ENCODE results near the gene CD72.
"Not testable (repeated sequence)": the region's sequence is repeated elsewhere in the genome, so short reads cannot be mapped to it uniquely, and the experiment has no call there.

CD72 gene

DNA sequence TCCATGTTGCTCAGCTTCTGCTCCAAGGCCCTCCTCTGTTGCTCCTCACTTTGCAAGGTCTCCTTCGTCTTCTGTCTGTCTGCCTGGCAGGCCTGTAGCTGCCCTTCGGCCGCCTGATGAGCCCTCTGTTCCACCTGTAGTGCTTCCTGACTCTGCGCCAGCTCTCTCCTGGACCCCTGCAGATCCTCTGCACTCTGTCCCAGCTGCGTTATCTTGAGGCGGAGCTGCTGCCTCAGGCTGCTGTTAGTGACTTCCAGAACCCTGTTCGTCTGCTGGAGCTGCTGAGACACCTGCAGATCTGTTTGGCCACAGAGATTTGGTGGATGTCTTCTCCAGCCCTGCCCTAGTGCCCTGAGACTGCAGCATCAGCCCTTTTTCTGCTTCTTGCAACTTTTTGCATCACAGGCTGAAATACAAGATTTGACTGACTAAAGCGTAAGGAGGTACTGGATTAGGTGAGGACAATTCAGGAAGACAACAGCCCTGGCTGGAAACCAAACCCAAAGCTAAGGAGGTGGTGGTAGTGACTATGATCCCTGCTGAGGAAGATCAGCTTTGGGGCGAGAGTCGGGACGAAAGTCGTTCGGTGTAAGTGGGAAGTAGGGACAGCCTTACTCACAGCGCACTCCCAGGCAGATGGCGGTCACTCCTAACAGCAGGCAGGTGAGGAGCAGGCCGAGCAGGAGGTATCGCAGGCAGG, 2.1 kb downstream of the CD72 start:
- no peak for DNase-seq

DNA sequence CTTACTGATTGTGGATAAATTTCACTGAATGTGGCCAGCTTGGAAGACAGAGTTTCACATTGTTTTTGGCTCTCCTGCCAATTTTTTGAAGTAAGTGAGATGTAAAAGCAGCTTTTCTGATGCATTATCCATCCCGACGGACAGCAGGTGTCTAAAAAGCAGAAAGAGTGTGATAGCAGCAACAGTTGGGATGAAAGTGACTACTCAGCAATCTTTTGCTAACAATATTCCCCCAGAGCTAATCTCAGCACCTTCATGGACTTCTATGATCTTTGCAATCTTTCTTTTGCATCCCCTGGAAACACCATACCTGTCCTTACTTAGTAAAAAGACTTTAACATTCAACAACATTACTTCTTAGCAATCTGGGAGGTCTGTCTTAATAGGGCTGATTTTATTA, 5.4 kb downstream of the CD72 start:
- no peak for DNase-seq

DNA sequence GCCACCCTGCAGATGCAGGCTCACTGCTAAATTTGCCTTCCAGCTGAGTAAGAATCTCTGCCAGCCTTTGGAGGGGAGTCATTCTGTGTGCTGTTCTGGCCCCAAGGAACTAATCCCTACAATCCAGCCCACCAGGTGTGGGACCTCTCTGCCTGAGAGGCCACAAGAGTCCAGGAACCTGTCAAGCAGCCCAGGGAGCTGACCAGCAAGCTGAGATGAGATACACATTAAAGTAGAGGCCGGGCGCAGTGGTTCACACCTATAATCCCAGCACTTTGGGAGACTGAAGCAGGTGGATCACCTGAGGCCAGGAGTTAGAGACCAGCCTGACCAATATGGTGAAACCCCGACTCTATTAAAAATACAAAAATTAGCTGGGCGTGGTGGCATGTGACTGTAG, 6.1 kb downstream of the CD72 start:
- DNase-seq, result not testable (repeated sequence)

DNA sequence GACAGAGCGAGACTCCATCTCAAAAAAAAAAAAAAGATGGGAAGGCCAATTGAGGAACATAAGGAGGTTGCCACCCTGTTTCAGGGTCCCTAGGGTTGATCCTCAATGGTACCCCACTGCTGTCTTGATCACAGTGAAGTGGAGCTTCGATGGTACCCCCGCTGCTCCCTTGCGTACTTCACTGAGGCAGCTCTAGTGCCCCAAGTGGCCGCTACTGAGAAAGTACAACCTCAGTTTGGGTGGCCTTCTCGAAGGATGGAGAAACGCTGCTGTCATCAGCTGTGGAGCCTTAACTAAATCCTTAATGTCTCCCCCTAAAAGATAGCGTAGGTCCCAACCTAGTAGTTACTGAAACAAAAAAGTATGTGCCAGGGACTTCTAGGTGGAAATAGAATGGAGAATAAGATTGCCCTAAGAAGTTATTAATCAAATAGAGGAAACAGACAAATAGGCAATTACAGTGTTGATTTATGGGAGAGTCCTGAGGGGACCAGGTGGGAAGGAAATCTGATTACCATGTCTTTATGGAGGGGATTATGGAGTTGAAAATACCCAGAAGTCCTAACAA, 6.9 kb downstream of the CD72 start:
- peak; percentile 69 for DNase-seq

DNA sequence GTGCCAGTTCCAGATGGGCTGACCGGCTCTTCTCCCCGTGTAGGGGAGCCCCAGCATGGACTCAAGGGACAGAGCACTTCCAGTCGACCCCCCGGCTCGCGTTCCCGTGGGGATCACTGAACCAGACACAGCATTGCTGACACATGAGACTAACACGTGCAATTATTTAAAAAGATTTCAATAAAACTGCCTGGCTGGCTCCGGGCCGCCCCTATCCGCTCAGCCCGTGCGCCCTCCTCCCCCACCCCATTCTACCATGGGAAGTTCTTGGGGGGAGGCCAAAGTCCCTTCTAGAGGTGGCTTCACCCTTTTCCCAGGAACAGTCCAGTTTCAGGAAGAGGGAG, 8.4 kb downstream of the CD72 start:
- no peak for DNase-seq

DNA sequence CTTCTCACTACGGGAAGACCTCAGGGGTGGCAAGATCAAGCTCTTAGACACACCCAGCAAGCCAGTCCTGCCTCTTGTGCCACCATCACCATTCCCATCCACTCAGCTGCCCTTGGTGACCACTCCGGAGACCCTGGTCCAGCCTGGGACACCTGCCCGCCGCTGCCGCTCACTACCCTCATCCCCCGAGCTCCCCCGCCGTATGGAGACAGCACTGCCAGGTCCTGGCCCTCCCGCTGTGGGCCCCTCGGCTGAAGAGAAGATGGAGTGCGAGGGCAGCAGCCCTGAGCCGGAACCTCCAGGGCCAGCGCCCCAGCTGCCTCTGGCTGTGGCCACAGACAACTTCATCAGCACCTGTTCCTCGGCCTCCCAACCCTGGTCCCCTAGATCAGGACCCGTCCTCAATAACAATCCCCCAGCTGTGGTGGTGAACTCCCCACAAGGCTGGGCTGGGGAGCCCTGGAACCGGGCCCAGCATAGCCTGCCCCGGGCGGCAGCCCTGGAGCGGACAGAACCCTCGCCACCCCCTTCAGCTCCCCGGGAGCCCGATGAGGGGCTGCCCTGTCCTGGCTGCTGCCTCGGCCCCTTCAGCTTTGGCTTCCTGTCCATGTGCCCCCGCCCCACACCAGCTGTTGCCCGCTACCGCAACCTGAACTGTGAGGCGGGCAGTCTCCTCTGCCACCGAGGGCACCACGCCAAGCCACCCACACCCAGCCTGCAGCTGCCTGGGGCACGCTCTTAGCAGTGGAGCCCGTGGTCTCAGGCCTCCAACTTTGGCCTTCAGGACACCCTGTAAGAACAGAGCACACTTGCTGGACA, 9.0 kb downstream of the CD72 start:
- DNase-seq, result no peak

DNA sequence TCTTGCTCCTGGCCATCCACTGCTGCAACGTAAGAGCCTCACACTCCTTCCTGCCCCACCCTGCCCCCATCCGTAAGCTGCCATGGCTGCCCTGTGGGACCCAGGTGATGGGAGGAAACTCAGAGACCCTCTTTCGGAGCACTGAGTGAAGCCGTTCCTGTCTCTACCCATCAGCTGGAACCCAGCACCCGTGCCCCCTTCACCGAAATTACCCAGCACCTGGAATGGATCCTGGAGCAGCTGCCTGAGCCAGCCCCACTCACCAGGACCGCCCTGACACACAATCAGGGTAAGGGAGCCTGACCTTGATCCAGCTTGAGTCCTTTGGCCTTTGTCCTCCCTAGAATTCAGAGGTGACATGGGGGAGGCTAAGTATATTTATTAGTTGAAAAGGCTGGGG, 10.0 kb downstream of the CD72 start:
- no peak for DNase-seq

DNA sequence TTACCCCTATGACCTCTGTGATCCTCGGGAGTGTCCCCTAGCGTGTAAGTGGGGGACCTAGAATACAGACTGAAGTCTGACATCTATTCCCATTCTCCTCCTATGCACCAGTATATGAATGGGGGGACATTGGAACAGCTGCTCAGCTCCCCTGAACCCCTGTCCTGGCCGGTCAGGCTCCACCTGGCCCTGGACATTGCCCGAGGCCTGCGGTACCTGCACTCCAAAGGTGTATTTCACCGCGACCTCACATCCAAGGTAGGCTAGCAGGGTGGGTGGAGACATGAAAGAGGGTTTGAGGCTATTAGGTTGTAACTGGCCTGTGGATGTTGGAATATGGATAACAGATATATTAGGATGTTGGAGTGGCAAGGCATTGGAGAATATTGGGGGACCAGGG, 11.5 kb downstream of the CD72 start:
- no peak for DNase-seq

DNA sequence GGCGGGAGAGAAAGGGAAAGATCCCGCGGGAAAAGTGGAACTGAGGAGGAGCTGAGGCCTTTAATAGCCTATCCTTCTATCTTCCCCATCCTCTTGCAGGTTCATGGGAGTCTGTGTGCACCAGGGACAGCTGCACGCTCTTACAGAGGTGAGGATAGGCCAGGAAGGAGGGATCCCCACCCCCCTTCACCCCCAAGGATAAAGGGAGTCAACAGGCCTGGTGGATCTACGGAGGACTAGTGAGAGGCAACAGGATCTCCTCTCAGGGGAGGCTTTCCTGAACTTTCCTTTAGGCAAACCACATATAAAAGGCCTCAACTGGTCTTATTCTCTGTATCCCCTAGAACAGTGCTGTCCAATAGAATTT, 12.1 kb downstream of the CD72 start:
- no peak for DNase-seq

DNA sequence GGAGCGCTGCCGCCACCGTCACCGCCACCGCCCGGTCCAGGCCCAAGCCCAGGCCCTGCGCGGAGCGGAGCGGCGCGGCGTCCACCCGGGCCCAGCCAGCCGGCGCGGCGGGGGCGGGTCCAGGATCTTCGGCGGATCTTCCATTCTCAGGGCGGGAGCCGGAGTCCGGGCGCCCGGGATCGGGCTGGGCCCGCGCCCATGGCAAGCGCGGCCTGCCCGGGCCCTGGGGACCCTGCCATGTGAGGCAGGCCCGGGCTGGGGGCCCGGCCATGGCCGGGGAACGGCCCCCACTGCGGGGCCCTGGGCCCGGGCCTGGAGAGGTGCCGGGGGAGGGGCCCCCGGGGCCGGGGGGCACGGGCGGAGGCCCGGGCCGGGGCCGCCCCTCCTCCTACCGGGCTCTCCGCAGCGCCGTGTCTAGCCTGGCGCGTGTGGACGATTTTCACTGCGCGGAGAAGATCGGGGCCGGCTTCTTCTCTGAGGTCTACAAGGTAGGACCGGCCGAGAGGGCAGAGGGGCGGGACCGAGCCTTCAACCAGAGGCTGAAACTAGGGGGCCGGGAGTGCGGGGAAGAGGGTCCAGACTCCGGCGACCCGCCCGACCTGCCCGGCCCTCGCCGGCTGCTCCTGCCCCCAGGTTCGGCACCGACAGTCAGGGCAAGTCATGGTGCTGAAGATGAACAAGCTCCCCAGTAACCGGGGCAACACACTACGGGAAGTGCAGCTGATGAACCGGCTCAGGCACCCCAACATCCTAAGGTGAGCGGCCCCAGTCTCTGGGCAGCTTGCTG, 12.7 kb downstream of the CD72 start:
- DNase-seq, result peak; percentile 57

DNA sequence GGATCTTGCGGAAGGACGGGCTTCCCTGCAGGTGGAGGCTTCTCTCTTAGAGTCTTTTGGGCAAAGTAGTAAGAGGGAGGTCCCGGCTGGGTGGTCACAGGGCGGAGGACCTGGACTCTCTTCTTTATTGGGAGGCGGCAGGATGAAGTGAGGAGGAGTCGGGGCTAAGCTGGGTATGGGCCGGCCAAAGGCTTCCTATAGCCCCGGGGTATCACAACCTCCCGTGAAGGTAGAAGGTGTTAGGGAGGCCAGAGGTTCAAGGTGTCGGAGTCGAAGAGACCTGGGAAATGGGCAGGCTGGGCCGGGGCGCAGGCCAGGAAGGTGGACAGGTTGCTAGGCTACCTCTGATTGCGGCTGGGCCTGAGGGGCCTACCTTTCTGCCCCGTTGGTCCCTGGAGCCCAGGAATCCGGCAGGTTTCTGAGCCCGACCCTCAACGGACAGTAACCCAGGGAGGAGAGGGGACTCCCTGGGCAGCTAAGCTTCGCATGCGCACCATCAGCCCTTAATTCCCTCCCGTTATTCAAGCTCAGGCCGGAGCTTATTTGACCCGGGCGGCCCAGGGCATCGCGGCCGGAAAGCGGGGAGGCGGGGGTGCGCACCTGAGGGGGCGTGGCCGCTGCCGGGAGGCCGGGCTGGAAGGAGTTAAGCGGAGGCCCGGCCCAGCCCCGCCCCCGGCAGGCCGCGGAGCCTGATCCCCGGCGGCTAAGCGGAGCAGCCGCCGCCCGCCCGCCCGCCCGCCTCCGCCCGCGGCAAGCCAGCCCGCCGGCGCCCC, 13.4 kb downstream of the CD72 start, which contains the start of gene TESK1:
Gene TESK1, plus strand, starts transcription at position 685 of the 773 bp plus-strand sequence. CDS start 358 bp downstream, outside the sequence.
- DNase-seq, result peak; percentile 89

DNA sequence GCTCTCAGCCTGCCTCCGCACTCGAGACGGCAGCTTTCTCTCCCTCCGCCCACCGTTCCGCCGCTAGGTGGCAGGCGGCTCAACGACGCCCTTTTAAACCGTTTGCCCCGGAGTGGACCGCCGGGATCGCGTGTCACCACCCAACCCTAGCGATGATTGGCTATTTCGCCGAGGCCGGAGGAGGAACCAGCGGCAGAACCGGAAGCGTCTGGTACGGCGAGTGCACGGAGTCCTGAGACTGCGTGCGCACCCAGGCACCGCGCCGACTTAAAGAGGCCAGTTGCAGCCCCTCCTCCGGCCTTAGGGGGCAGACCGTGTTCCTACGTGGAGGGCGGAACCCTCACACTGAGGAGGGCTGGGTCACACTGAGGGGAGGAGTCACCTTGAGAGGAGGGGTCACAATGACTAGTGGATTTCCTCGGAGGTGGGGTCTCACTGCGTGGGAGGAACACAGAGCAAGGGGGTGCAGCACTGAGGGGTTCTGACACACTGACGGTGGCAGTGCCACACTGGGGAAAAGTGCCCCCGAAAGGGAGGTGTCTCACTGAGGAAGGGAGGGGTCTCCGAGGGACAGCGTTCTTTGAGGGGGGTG, 14.1 kb downstream of the CD72 start:
- peak; percentile 100 for DNase-seq

DNA sequence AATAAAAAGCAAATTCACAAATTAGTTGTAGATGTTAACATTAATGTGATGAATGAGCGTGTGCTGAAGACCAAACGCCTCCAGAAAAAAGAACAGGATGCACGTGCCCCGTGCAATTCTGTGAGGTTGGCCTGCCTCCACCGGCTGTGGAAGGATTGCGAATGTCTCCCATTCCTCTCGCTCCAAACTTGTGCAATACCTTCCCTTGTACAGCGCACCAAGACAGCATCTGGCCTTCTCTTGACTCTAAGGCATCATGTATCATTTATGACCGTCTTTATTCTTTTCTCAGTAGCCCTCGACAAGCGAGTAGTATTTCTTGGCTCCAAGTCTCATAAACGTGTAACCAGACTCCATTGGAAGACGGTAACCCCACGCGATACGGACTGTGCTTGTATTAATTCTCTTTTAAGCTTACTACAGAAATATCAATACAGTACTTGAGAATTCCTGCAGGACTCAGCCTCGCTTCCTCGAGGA, 14.7 kb downstream of the CD72 start:
- DNase-seq, result no peak

DNA sequence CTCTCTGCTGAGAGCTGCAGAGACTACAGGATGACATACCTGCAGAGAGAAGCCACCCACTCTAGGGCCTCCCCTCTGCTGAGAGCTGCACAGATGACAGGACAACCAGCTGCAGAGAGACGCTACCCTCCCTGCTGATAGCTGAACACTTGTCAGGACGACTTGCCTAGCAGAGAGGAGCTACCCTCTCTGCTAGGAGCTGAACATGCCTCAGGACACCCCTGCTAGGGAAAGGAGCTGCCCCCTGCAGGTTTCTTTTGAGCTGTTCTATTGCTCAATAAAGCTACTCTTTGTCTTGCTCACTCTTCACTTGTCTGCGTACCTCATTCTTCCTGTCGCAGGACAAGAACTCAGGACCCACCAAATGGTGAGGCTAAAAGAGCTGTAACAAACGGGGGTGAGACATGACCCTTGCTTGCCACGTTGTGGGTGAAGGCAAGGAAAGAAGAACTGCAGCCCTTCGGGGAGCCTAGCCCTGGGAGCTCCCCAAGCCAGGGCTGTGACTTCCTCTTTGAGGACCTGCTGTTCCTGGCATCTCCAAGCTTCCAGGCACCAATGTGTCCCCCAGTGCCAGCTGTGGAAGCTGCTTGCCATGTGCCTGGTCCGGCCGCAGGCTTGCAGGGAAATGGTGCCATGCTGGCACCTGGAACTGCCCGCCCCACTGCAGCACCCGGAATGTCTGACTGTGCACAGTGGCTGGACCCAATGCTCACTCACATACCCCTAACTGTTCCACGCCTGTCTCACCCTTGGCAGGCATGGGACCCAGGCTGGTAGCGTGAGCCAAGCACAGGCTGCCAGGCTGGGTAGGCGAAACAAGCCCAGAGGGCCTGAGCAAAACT, 18.2 kb downstream of the CD72 start:
- no peak for DNase-seq

DNA sequence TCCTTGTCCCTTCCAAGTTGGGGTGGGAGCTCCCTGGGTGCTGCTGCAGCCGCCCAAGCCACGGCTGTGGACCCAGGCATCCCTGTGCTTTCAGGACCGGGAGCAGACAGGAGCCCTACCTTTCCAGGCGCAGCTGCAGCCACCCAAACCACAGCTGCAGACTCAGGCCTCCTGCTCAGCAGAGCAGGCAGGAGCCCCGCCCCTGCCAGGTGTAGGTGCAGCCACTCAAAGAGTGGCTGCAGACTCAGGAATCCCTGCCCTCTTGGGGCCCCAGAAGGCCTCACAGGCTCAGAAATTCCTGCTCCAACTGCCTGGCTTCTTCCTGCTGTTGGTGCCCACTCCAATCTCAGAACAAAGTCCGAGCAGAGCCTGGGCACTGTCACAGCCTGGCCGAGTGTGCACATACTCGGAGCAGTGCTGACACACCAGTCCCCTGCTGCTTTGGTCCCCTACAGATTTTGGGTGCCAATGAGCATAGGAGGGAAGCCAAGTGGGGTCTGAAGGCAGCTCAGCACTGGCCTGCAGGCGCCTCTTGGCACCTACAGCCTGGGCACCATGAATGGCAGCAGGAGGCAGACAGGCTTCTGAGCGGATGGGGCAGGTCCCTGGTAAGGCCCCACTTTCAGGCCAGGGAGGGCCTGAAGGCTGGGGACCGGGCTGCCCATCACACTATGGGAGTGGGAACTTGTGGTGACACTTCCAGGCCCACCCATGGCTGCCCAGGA, 19.2 kb downstream of the CD72 start:
- DNase-seq, result no peak

DNA sequence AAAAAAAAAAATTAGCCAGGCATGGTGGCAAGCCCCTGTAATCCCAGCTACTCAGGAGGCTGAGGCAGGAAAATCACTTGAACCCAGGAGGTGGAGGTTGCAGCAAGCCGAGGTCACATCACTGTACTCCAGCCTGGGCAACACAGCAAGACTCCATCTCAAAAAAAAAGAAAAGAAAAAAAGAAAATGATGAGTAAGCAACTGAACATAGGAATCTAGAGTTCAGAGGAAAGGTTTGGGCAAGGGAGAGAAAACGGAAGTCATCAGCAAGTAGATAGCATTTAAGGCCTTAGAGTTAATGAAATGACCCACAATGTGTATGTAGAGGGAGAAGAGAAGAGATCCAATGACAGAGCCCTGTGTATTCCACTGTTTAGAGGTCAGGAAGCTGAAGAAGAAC, 21.3 kb downstream of the CD72 start:
- DNase-seq, result not testable (repeated sequence)

DNA sequence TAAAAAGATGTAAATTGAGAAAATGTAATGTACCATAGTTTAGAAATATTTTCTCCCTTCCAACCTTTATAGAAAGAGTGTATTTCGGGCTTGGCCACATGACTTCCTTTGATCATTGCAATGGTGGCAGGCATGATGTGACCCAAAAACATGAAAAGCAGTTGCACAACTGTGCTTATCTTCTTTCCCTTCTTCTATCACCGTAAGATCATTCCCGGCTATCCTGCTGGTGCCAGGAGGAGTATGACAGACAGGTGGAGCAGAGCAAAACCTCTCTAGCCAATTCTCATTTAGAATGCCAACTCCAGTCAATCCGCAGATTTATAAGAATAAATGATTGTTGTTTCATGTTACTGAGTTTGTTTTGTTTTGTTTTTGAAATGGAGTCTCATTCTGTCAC, 23.7 kb downstream of the CD72 start:
- DNase-seq, result no peak

DNA sequence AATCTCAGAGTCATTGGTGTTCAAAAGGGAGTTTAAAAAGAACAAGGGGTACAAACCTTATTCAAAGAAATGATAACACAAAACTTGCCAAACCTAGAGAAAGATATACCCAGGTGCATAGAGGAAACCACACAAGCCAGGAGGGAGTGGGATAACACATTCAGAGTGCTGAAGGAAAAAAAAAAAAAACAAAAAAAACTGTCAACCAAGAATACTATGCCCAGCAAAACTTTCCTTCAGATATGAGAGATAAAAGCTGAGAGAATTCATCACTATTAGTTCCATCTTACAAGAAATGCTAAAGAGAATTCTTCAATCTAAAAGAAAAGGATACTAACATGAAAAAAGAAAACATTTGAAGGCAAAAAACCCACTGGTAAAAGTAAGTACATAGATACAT, 24.6 kb downstream of the CD72 start:
- no peak for DNase-seq

DNA sequence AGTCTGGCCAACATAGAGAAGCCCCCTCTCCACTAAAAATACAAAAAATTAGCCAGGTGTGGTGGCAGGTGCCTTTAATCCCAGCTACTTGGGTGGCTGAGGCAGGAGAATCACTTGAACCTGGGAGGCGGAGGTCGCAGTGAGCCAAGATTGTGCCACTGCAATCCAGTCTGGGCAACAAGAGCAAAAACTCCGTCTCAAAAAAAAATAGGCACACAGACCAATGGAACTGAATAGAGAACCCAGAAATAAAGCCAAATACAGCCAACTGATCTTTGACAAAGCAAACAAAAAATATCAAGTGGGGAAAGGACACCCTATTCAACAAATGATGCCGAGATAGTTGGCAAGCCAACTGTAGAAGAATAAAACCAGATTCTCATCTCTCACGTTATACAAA, 29.7 kb downstream of the CD72 start:
- not testable (repeated sequence) for DNase-seq

DNA sequence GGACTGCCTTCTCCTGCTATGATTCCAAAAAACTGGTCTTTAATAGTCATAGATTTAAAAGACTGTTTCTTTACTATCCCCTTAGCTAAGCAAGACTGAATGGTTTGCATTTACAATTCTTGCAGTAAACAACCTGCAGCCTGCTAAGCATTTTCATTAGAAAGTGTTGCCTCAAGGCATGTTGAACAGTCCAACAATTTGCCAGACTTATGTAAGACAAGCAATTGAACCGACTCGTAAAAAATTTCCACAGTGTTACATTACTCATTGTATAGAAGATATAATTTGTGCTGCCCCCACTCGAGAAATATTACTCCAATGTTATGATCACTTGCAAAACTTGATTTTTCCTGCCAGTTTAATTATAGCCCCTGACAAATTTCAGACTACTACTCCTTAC, 33.5 kb downstream of the CD72 start:
- DNase-seq, result not testable (repeated sequence)

Data from islet precursor cell (in vitro differentiated cells).